Activated CD8-positive, alpha-beta memory T cell treated with anti-CD3 and anti-CD28 coated beads, Interleukin-2, amount 50 U/mL, for 24 hours (primary cell): Measurements from ENCODE around the gene ADM5.

ENCODE experiments used
- DNase-seq: peaks from one replicate; pipeline ENCODE4 v3.0.0-alpha.2; 2020; ENCODE audit errors: extremely low read depth

ADM5 gene

DNA sequence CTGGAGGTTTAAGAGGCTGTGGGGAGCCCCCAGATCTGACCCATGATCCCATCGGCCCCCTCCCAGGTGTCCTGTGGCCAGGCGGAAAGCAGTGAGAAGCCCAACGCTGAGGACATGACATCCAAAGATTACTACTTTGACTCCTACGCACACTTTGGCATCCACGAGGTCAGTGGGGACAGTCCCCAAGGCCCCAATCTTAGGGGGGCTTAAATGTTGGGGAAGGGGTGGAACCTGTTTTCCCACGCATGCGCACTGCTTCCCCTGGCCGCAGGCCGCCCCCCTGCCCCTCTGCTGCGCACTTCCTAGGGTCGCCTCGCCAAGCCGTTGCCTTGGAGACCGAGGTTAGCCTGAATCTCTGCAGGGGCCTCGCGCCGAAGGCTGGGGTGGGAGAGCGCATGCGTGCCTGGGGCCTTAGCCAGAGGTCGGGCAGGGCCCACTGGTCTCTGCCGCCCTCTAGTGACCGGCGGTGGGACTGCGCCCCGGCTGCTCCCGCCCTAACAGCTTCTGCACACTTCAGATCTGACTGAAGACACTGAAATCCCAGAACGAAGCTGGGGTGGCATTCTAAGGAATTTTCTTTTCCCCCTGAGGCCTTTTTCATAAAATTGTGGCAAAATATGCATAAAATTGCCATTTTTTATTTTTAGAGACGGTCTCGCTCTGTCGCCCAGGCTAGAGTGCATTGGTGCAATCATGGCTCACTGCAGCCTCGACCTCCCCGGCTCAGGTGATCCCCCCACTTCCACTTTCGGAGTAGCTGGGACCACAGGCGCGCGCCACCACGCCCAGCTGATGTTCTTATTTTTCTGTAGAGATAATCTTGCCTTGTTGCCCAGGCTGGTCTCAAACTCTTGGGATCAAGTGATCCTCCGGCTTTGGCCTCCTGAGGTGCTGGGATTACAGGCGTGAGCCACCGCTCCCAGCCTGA, 8.7 kb upstream of the ADM5 start:
- peak; percentile 81 for DNase-seq

- DNase-seq = no peak
Measured at GRCh38 chr19:49681830-49682229, 7.6 kb upstream of the ADM5 start.

DNA sequence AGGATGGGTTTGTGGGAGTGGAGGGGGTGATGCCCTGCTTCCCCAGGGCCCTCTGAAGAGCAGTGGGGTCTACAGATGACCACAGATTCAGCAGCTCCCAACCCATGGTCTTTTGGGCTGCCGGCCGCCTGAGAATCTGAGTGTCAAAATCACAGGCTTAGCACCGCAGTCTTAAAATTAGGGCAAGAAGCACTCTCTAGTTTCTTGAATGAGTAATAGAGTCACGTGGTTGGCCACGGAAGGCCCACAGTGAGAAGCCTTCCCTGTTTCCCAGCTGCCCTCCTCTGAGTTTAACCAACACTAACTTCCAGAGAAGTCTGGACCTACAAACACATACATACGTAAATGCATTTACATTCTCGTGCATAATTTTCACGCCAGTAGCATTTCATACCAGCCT, 7.1 kb upstream of the ADM5 start:
- no peak for DNase-seq

DNA sequence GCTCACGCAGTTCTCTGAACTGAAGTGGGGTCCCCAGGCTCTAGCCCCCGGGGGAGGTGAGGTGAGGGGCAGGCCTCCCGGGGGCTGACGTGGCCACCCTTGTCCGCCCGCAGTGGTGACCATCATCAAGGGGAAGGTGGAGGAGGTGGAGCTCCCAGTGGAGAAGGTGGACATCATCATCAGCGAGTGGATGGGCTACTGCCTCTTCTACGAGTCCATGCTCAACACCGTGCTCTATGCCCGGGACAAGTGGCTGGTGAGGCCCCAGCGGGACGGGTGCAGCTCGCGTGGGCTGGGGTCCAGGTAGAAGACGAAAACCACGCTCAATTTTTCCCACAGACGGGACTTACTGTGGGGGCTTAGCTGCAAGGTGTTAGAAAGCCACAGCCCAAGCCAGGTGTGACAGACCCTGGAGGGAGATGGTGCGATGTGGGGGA, 5.6 kb upstream of the ADM5 start:
- no peak for DNase-seq

DNA sequence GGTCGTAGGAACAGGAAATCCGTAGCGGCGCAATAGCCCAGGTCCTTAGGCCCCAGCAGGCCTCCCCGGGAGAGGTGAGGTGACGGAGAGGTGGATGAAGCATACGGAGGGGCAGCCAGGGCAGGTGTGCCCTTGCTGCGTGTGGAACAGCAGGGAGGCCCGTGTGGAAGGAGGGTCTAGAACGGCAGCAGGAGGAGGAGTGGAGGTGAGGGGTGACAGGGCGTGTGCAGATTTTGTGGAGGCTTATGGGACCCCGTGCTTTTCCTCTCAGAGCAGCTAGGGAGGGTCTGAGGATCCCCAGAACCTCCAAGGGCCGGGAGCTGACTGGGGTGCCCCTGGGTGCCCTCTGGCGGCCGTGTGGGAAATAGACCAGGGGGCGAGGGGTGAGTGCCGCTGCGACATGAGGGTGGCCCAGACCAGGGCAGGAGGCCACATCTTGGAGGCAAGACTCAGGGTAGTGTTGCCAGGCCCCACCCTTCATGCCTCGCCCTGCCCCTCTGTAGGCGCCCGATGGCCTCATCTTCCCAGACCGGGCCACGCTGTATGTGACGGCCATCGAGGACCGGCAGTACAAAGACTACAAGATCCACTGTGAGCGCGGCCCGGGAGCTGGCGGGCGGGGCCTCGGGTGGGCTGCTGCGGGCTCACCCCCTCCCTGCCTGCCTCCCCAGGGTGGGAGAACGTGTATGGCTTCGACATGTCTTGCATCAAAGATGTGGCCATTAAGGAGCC, 5.0 kb upstream of the ADM5 start:
- no peak for DNase-seq

DNA sequence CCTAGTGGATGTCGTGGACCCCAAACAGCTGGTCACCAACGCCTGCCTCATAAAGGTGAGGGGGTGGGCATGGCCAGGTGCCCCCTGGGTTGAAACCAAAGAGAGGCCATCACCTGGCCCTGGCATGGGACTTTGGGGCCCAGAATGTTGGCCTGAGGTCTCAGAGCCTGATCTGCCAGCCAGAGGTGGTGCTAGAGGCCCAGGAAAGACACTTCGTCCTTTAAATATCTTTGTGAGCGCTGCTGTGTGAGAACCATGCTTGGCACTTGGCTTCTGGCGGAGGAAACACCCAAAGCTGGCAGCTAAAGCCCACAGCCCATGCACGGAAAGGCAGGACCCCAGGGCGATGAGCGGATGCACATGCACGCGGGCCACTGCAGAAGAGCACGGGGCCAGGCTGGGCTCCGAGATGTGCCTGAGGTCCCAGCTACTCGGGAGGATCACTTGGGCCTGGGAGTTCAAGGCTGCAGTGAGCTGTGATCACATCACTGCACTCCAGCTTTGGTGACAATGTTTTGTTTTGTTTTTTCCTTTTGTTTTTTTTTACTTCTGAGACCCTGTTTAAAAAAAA, 4.3 kb upstream of the ADM5 start:
- DNase-seq = no peak

DNA sequence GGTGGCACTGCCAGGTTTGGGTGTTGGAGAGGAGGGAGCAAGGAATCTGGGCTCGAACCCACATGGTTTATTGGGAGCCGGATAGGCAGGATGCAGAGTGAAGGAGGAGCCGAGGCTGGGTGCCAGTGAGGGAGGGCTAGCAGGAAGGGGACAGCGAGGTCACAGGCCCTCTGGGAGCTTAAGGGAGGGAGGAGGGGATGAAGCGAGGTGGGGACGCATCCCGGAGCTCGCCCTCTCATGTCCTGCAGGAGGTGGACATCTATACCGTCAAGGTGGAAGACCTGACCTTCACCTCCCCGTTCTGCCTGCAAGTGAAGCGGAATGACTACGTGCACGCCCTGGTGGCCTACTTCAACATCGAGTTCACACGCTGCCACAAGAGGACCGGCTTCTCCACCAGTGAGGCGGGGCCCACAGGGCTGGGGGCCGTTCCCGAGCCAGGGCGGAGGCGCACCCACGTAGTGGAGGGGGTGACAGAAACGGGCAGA, 3.5 kb upstream of the ADM5 start:
- DNase-seq = no peak

GRCh38 chr19:49686503-49687088, 2.8 kb upstream of the ADM5 start:
- DNase-seq = no peak

DNA sequence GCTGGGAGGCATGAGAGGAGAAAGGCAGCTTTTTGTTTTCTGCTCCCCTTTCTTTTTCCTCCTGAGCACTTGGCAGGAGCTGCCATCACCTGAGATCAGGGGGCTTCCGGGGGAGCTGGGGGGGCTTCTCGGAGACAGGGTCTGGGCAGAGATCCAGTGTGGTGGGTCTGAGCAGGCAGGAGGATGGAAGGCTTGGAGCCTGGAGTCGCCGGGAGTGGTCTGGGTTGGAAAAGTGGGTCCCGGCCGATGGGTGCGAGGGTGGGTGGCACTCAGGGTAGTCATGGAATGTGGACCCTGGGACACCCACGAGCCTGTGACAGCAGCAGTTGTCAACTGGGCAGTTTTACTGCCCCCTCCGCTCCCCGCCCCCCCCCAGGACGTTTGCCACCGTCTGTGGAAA, 2.2 kb upstream of the ADM5 start:
- no peak for DNase-seq

DNA sequence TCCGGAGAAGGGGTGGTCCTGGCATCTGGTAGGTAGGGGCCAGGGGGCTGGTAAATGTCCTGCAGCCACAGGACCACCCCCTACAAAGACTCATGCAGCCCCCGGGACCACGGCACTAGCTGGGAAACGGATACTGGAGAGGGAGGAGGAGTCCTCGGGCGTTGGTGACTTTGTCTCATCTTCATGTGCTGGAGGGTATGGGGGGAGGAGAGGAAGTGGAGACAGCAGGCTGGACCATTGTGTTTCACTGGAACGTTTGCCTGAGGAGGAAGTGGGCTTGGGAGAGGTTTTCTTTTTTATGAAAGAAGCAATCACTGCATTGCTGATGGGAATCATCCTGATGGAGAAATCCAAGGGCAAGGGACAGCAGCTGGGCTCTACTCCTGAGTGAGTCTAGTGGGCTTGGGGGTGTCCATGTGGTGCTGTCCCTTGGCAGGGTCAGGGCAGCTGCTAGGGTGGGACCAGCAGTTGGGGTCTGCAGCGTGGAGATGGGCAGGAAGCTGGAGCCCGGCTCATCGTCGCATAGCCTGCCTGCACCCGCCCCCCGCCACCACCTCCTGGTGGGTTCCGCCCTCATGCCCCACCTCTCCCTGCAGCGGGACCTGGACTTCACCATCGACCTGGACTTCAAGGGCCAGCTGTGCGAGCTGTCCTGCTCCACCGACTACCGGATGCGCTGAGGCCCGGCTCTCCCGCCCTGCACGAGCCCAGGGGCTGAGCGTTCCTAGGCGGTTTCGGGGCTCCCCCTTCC, 1.7 kb upstream of the ADM5 start:
- no peak for DNase-seq

GRCh38 chr19:49688531-49689132, 762 bp upstream of the ADM5 start:
- DNase-seq = no peak

GRCh38 chr19:49690079-49690655, 773 bp downstream of the ADM5 start:
- DNase-seq = no peak

DNA sequence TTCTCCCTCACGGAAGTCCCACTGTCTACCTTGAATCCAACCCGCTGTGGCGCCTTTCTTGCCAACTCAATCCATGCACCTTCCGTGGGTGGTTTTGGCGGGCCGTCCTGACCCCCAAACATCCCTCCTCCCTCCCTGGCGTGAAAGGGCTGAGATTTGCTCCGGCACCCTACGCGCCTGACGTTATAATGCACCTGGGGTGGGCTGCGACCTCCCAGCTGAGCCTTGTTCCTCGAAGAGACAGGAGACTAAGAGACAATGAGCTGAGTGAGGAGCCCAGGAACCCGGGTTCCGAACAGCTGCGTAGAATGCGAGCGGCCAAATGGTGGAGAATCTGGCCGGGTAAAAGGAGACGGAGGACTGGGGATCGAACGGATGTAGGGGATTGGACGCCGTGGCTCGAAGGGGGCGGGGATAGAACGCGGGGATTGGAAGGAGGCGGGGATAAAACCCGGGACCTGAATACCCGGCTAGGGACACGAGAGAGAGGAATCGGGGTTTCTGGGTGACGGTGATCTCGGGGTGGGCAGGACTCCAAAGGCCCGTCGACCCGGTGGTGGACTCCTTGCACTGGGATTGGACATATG, 1.4 kb downstream of the ADM5 start, which contains the start of gene CPT1C:
Gene CPT1C, plus strand, starts transcription at position 461 of the 587 bp plus-strand sequence. CDS start 1,137 bp downstream, outside the sequence.
- no peak for DNase-seq

DNA sequence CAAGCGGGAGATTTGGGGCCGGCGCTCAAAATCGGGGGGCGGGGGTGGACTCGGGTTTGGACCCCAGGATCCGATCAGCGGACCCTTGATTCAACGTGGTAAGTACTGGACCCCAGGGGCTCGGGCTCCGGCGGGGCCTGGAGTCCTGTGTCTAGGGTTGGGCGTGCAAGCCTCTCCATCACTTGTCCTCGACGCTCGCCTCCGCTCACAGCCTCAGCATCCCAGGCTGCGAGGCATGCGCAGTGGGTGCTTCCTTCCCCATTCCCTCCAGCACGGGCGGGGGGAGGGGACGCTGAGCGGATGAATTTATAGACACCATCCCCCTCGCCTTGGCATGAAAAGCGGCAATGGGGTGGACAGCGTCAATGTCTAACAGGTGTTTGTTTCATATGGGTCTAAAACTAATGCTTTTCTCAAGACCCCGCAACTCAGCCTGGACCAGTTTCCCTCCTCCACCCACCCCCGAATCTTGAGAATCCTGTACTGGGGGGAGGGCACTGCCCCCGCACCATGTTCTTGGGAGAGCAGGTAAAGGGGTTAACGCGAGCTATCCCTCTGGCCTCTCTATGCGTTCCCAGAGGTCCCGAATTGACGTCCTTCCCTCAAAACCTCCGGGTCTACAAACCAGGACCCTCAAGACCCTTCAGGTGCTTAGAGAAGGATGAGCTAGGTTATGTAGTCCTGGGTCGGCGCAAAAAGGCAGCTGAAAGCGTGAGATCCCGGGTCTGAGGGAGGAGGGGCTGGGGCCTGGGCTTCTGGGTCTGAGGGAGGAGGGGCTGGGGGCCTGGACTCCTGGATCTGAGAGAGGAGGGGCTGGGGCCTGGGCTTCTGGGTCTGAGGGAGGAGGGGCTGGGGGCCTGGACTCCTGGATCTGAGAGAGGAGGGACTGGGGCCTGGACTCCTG, 2.1 kb downstream of the ADM5 start:
- no peak for DNase-seq

DNA sequence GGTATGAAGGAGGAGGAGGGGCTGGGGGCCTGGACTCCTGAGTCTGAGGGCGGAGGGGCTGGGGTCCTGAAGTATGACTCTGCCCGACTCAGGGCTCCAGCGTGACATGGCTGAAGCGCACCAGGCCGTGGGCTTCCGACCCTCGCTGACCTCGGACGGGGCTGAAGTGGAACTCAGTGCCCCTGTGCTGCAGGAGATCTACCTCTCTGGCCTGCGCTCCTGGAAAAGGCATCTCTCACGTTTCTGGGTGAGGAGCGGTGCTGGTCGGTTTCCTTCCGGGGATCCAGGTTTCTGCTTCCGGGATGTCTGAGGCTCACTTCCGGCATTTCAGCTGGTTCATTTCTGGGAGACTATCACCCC, 2.7 kb downstream of the ADM5 start:
- no peak for DNase-seq

DNA sequence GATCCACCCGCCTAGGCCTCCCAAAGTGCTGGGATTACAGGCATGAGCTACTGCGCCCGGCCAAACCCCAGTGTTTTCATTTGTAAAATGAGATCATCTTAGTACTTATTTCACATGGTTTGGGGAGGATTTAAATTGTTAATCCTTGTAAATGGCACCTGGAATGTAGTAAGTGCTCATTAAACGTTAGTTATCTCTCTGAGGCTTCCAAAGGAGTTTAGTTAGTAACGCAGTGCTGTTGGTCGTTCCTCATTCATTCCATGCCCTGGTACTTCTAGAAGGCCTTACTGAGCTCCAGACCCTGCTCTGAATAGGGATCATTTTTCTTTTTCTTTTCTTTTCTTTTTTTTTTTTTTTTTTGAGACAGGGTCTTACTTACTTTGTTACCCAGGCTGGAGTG, 6.7 kb downstream of the ADM5 start:
- no peak for DNase-seq

GRCh38 chr19:49696865-49697264, 7.5 kb downstream of the ADM5 start:
- no peak for DNase-seq

- no peak for DNase-seq
Measured at GRCh38 chr19:49699364-49699763, 10.0 kb downstream of the ADM5 start.

DNA sequence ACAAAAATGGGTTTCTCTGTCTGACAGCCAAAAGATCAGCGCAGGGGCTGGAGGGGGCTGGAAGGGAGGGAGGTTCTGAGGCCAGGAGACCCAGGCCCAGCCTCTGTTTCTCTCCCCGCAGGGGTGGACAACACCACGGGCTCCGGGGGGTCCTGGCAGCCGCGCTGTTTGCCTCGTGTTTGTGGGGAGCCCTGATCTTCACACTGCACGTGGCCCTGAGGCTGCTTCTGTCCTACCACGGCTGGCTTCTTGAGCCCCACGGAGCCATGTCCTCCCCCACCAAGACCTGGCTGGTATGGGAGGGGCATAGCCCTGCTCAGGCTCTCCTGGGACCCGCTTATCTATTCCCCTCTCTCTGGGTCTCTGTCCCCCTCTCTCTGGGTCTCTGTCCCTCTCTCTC, 11.2 kb downstream of the ADM5 start:
- no peak for DNase-seq
